ENCODE results near the gene KRTAP5-9. TPM values are rescaled to one million over a fixed set of nuclear protein-coding genes. Genes with fewer than 3 reads are reported as not detected.

KRTAP5-9 gene
- total RNA-seq, 2 donors from 2014 or later, result 0.35 to 0.52 TPM

GRCh38 chr11:71502026-71502425 lies 46.2 kb upstream of the KRTAP5-9 start:
- Histone ChIP-seq H3K9ac (ENCODE audit: low read depth in 2 of 2, low read length in 2 of 2) (no peak overlapping the region), H3K36me3 (peaks cover 18% of the 10 kb centered on the region), H3K4me3 (no peak overlapping the region), H3K27ac (no peak overlapping the region), H3K4me1 (no peaks in the 10 kb centered on the region), H3K27me3 (no peaks in the 10 kb centered on the region), H3K9me3 (no peaks in the 10 kb centered on the region)
- DNase-seq, result no peak
- intact Hi-C loops (cut with DNase I), result no loop called here
- no peak for TF ChIP-seq CTCF (IDR thresholded peaks at IDR 0.05)

- DNase-seq, result no peak
- intact Hi-C loops (cut with DNase I), result no loop called here
- peaks cover 16% of the 10 kb centered on the region for H3K36me3 ChIP-seq
These were observed 45.3 kb upstream of the KRTAP5-9 start for GRCh38 chr11:71502871-71503435.

GRCh38 chr11:71504531-71504930 lies 43.7 kb upstream of the KRTAP5-9 start:
- Histone ChIP-seq H3K36me3 (peaks cover 16% of the 10 kb centered on the region), H3K27ac (no peak overlapping the region), H3K27me3 (no peaks in the 10 kb centered on the region), H3K9ac (ENCODE audit: low read depth in 2 of 2, low read length in 2 of 2) (no peak overlapping the region), H3K4me1 (no peaks in the 10 kb centered on the region), H3K9me3 (no peaks in the 10 kb centered on the region), H3K4me3 (no peak overlapping the region)
- intact Hi-C loops (cut with DNase I), result no loop called here
- no peak for TF ChIP-seq CTCF (IDR thresholded peaks at IDR 0.05)
- DNase-seq, result no peak

More at GRCh38 chr11:71502871-71503435, 45.3 kb upstream of the KRTAP5-9 start:
- Histone ChIP-seq H3K9me3 (no peaks in the 10 kb centered on the region), H3K27me3 (no peaks in the 10 kb centered on the region), H3K4me1 (no peaks in the 10 kb centered on the region), H3K27ac (no peak overlapping the region), H3K9ac (ENCODE audit: low read depth in 2 of 2, low read length in 2 of 2) (no peak overlapping the region), H3K4me3 (no peak overlapping the region)
- TF ChIP-seq CTCF (IDR thresholded peaks at IDR 0.05), result no peak

DNA sequence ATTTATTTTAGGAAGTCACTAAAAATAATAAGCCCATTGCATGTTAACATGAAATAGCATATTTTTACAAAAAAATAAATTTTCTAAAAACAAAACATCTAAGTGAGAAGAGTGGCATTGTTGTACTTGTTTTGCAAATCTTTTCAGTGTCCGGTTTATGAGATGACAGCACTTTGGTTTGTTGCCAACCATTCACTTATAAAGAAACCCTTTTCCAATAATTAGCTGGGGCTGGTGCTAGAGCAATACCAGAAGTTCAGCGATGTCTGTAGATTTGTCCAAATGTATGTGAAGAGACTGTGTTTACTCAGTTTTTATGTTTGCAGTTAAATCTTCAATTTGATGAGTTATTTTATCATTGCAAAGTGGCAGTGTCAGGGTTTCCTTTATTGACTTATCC lies 43.2 kb upstream of the KRTAP5-9 start:
- Histone ChIP-seq H3K36me3 (peaks cover 12% of the 10 kb centered on the region), H3K4me3 (no peak overlapping the region), H3K27ac (no peak overlapping the region), H3K27me3 (no peaks in the 10 kb centered on the region), H3K9ac (ENCODE audit: low read depth in 2 of 2, low read length in 2 of 2) (no peak overlapping the region), H3K9me3 (no peaks in the 10 kb centered on the region), H3K4me1 (no peaks in the 10 kb centered on the region)
- intact Hi-C loops (cut with DNase I), result no loop called here
- TF ChIP-seq CTCF (IDR thresholded peaks at IDR 0.05), result no peak
- no peak for DNase-seq

GRCh38 chr11:71505781-71506180 lies 42.4 kb upstream of the KRTAP5-9 start:
- Histone ChIP-seq H3K9ac (ENCODE audit: low read depth in 2 of 2, low read length in 2 of 2) (no peak overlapping the region), H3K27me3 (no peaks in the 10 kb centered on the region), H3K9me3 (no peaks in the 10 kb centered on the region), H3K27ac (no peak overlapping the region), H3K4me3 (no peak overlapping the region), H3K4me1 (no peaks in the 10 kb centered on the region), H3K36me3 (peaks cover 6% of the 10 kb centered on the region)
- DNase-seq, result no peak
- intact Hi-C loops (cut with DNase I), result no loop called here
- TF ChIP-seq CTCF (IDR thresholded peaks at IDR 0.05), result no peak
